Body of pancreas (tissue), 4 donors: ENCODE measurements around the gene EFNA1.
"Not testable (repeated sequence)": the region's sequence is repeated elsewhere in the genome, so short reads cannot be mapped to it uniquely, and the experiment has no call there.

ENCODE experiments used
- POLR2A ChIP-seq, 3 donors: fragments of 450-650 bp; IDR thresholded peaks; one replicate each; pipeline ENCODE4 v1.6.1; 2016; ENCODE audit warnings: antibody characterized with exemption in 3 of 3, mild to moderate bottlenecking in 2 of 3
- TF ChIP-seq, protein P1 (sequence below), 7 experiments: fragments of 450-650 bp in 4 of 7; fragments of 200-600 bp in 3 of 7; sonication (generic) in 3 of 7; IDR thresholded peaks; one replicate each; pipeline ENCODE4 v1.5.1; 2016 to 2019; ENCODE audit warnings: antibody characterized with exemption in 7 of 7

DNA sequence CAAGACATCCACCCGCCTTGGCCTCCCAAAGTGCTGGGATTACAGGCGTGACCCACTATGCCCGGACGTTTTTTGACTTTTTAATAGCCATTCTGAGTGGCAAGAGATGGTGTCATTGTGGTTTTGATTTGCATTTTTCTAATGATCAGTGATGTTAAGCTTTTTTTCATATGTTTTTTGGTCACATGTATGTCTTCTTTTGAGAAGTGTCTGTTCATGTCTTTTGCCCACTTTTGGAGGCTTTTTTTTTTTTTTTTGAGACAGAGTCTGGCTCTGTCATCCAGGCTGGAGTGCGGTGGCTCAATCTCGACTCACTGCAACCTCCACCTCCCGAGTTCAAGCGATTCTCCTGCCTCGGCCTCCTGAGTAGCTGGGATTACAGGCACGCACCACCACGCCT, 36.9 kb downstream of the EFNA1 start:
- not testable (repeated sequence) for TF ChIP-seq POLR2A (IDR thresholded peaks at IDR 0.05)
- TF ChIP-seq, protein P1, sequence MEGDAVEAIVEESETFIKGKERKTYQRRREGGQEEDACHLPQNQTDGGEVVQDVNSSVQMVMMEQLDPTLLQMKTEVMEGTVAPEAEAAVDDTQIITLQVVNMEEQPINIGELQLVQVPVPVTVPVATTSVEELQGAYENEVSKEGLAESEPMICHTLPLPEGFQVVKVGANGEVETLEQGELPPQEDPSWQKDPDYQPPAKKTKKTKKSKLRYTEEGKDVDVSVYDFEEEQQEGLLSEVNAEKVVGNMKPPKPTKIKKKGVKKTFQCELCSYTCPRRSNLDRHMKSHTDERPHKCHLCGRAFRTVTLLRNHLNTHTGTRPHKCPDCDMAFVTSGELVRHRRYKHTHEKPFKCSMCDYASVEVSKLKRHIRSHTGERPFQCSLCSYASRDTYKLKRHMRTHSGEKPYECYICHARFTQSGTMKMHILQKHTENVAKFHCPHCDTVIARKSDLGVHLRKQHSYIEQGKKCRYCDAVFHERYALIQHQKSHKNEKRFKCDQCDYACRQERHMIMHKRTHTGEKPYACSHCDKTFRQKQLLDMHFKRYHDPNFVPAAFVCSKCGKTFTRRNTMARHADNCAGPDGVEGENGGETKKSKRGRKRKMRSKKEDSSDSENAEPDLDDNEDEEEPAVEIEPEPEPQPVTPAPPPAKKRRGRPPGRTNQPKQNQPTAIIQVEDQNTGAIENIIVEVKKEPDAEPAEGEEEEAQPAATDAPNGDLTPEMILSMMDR (IDR thresholded peaks at IDR 0.05): not testable (repeated sequence)
